Keratinocyte (primary cell): ENCODE measurements around the gene NMRAL1. TPM values are rescaled to one million over a fixed set of nuclear protein-coding genes. Genes with fewer than 3 reads are reported as not detected.

Source experiments
- DNase-seq: peaks from one replicate; pipeline ENCODE4 v3.0.0-alpha.2; 2011; ENCODE audit warnings: low read depth, missing footprints, low spot score
- FAIRE-seq: peaks from 2 replicates; lab custom pipeline; 2011; peaks lifted over from hg19 to GRCh38; lab: Jason Lieb, UNC
- H2AFZ ChIP-seq: 2 replicates; pipeline ENCODE4 v1.6.0; 2012; ENCODE audit warnings: low read length, control low read depth, inconsistent platforms; ENCODE audit not compliant: control insufficient read depth
- H3K27ac ChIP-seq: 2 replicates; pipeline ENCODE4 v1.5.1; 2011; ENCODE audit warnings: low read length; ENCODE audit not compliant: control insufficient read depth, insufficient read depth
- H3K27me3 ChIP-seq: 3 replicates; pipeline ENCODE4 v1.6.0; 2011; ENCODE audit warnings: low read length; ENCODE audit not compliant: control insufficient read depth, insufficient read depth; ENCODE audit errors: extremely low read depth
- H3K36me3 ChIP-seq, 2 experiments: 2 replicates in 1 of 2; 3 replicates in 1 of 2; pipeline ENCODE4 v1.5.1; 2011; ENCODE audit warnings: low read length in 2 of 2, mild to moderate bottlenecking in 1 of 2; ENCODE audit not compliant: control insufficient read depth in 2 of 2, insufficient read depth in 2 of 2; ENCODE audit errors: extremely low read depth in 1 of 2
- H3K4me1 ChIP-seq: 3 replicates; pipeline ENCODE4 v1.5.1; 2011; ENCODE audit warnings: low read length; ENCODE audit not compliant: control insufficient read depth, insufficient read depth; ENCODE audit errors: extremely low read depth
- H3K4me2 ChIP-seq: 3 replicates; pipeline ENCODE4 v1.6.0; 2011; ENCODE audit warnings: low read depth, low read length; ENCODE audit not compliant: control insufficient read depth, insufficient read depth; ENCODE audit errors: extremely low read depth
- H3K4me3 ChIP-seq, 3 experiments: fragments of 200-600 bp in 1 of 3; sonication (generic) in 1 of 3; 2 replicates in 2 of 3; 3 replicates in 1 of 3; pipeline ENCODE4 v1.5.1; 2011 to 2016; ENCODE audit warnings: low read length in 3 of 3, mild to moderate bottlenecking in 3 of 3, control low read depth in 2 of 3, inconsistent platforms in 1 of 3, low read depth in 1 of 3, mixed read lengths in 1 of 3, mixed run types in 1 of 3, moderate library complexity in 1 of 3; ENCODE audit not compliant: control insufficient read depth in 2 of 3, insufficient read depth in 2 of 3; ENCODE audit errors: extremely low read depth in 1 of 3
- H3K79me2 ChIP-seq: 2 replicates; pipeline ENCODE4 v1.6.0; 2012; ENCODE audit warnings: low read length; ENCODE audit not compliant: control insufficient read depth, insufficient read depth
- H3K9ac ChIP-seq: 3 replicates; pipeline ENCODE4 v1.6.0; 2011; ENCODE audit warnings: low read length; ENCODE audit not compliant: control insufficient read depth, insufficient read depth; ENCODE audit errors: extremely low read depth
- H3K9me1 ChIP-seq: 3 replicates; pipeline ENCODE4 v1.6.0; 2011; ENCODE audit warnings: low read length; ENCODE audit not compliant: control insufficient read depth, insufficient read depth; ENCODE audit errors: extremely low read depth
- H3K9me3 ChIP-seq: 2 replicates; pipeline ENCODE4 v1.5.1; 2012; ENCODE audit warnings: low read depth, low read length; ENCODE audit not compliant: control insufficient read depth
- H4K20me1 ChIP-seq: 3 replicates; pipeline ENCODE4 v1.6.0; 2011; ENCODE audit warnings: low read length; ENCODE audit not compliant: control insufficient read depth, insufficient read depth; ENCODE audit errors: extremely low read depth
- EZH2 ChIP-seq: IDR thresholded peaks from one replicate; pipeline ENCODE4 v1.6.1; 2012; ENCODE audit warnings: inconsistent platforms, mild to moderate bottlenecking, low read length, moderate library complexity
- dilution Hi-C: fragments of 300-500 bp; cut with MboI; formaldehyde crosslinking; loops from one replicate; pipeline ENCODE4 v1.7.0; 2020; ENCODE audit warnings: low sequenced_read_pairs; ENCODE audit not compliant: extremely low pct_ligation_motif_present
- polyA plus RNA-seq, 5 experiments: library from polyadenylated mRNA; depleted of rRNA in 3 of 5; stranded (reverse) in 3 of 5; stranded (forward) in 1 of 5; unstranded in 1 of 5; fragments of >200 nt; gene quantifications; 1 replicate in 1 of 5; 2 replicates in 3 of 5; 3 replicates in 1 of 5; pipeline versions ENCODE4 v1.2.1 to v1.2.3, GENCODE V29; 2011 to 2012; ENCODE audit warnings: missing spikeins in 2 of 5, low read depth in 1 of 5, low replicate concordance in 1 of 5
- TF ChIP-seq, protein P1 (sequence below), 3 experiments: IDR thresholded peaks in 1 of 3; conservative IDR thresholded peaks in 1 of 3; optimal IDR thresholded peaks in 1 of 3; 2 replicates in 2 of 3; 3 replicates in 1 of 3; pipeline versions ENCODE3 to v1.5.1; 2011; ENCODE audit warnings: low read length in 3 of 3, mild to moderate bottlenecking in 3 of 3, moderate library complexity in 2 of 3, control low read depth in 1 of 3, inconsistent platforms in 1 of 3; ENCODE audit not compliant: insufficient read depth in 2 of 3; ENCODE audit errors: extremely low read depth in 1 of 3

Gene NMRAL1
- polyA plus RNA-seq, 1 donor (not counting 4 experiments of a cell fraction or from before 2014, with no cell fraction given) = 39.5 TPM

DNA sequence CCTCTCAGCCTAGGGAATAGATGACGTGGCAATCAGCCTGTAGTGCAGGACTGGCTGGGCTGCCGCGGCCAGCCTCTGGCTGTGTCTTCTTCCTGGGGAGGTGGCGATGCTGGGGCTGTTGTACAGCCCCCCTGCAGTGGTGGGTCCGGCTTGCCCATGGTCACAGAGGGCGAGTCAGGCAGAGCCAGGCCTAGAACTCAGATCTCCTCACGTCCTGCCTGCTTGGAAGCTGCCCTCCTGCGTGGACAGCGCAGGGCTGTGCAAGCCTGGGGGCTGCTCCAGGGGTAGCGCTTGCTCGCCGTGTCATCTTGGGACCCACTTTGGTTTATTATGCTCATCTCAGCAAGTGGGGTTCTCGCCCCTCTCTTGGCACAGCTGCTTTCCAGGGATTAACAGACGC, 19.3 kb downstream of the NMRAL1 start:
- H3K4me1 ChIP-seq = no peaks in the 10 kb centered on the region
- H3K4me3 ChIP-seq = no peak overlapping the region
- no peak overlapping the region for H3K27ac ChIP-seq
- H3K4me2 ChIP-seq = no peak overlapping the region
- peaks cover 4% of the 10 kb centered on the region for H4K20me1 ChIP-seq
- dilution Hi-C loops = no loop called here
- DNase-seq (no peak), FAIRE-seq (no peak)
- H3K9me1 ChIP-seq = no peaks in the 10 kb centered on the region
- H3K79me2 ChIP-seq = no peaks in the 10 kb centered on the region
- H3K9ac ChIP-seq = no peak overlapping the region
- TF ChIP-seq, protein P1, sequence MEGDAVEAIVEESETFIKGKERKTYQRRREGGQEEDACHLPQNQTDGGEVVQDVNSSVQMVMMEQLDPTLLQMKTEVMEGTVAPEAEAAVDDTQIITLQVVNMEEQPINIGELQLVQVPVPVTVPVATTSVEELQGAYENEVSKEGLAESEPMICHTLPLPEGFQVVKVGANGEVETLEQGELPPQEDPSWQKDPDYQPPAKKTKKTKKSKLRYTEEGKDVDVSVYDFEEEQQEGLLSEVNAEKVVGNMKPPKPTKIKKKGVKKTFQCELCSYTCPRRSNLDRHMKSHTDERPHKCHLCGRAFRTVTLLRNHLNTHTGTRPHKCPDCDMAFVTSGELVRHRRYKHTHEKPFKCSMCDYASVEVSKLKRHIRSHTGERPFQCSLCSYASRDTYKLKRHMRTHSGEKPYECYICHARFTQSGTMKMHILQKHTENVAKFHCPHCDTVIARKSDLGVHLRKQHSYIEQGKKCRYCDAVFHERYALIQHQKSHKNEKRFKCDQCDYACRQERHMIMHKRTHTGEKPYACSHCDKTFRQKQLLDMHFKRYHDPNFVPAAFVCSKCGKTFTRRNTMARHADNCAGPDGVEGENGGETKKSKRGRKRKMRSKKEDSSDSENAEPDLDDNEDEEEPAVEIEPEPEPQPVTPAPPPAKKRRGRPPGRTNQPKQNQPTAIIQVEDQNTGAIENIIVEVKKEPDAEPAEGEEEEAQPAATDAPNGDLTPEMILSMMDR (optimal IDR thresholded peaks at IDR 0.05 in 1 of 3, IDR thresholded peaks at IDR 0.05 in 1 of 3, conservative IDR thresholded peaks at IDR 0.05 in 1 of 3; ENCODE audit: extremely low read depth in 1 of 3, insufficient read depth in 2 of 3, low read length in 3 of 3) = no peak
- no peak for TF ChIP-seq EZH2
- no peak overlapping the region for H2AFZ ChIP-seq
- peaks cover 48 to 50% of the 10 kb centered on the region in 2 experiments for H3K36me3 ChIP-seq
- H3K27me3 ChIP-seq = no peaks in the 10 kb centered on the region
- no peaks in the 10 kb centered on the region for H3K9me3 ChIP-seq

- H3K36me3 ChIP-seq = peaks cover 51 to 52% of the 10 kb centered on the region in 2 experiments
- dilution Hi-C loops = no loop called here
Measured at GRCh38 chr16:4454623-4455022, 19.8 kb downstream of the NMRAL1 start.

More at GRCh38 chr16:4454623-4455022, 19.8 kb downstream of the NMRAL1 start:
- no peak overlapping the region for H2AFZ ChIP-seq
- no peaks in the 10 kb centered on the region for H3K4me1 ChIP-seq
- no peak overlapping the region for H3K9ac ChIP-seq
- H4K20me1 ChIP-seq = peaks cover 4% of the 10 kb centered on the region
- FAIRE-seq = no peak
- no peak overlapping the region for H3K27ac ChIP-seq
- H3K27me3 ChIP-seq = no peaks in the 10 kb centered on the region
- H3K9me3 ChIP-seq = no peaks in the 10 kb centered on the region
- H3K9me1 ChIP-seq = no peaks in the 10 kb centered on the region
- TF ChIP-seq EZH2 = no peak
- TF ChIP-seq, protein P1 (optimal IDR thresholded peaks at IDR 0.05 in 1 of 3, IDR thresholded peaks at IDR 0.05 in 1 of 3, conservative IDR thresholded peaks at IDR 0.05 in 1 of 3; ENCODE audit: extremely low read depth in 1 of 3, insufficient read depth in 2 of 3, low read length in 3 of 3) = no peak
- H3K4me3 ChIP-seq = no peak overlapping the region
- H3K4me2 ChIP-seq = no peak overlapping the region
- DNase-seq = no peak
- H3K79me2 ChIP-seq = no peaks in the 10 kb centered on the region
